A673 (cell line): Measurements from ENCODE around the gene ZNF552. TPM values are rescaled to one million over a fixed set of nuclear protein-coding genes. Genes with fewer than 3 reads are reported as not detected.
"Not testable (repeated sequence)": the region's sequence is repeated elsewhere in the genome, so short reads cannot be mapped to it uniquely, and the experiment has no call there.

Experiments
- BruUV-seq: library from RNA; stranded (reverse); fragments of 400-500 nt; replicated peaks from 2 replicates; lab custom pipeline; 2021; lab: Mats Ljungman, UMichigan
- CTCF ChIA-PET: fragments of 300-600 bp; sonication (Branson Sonifier 250); formaldehyde crosslinking; loops from one replicate; lab custom pipeline; 2022; ENCODE audit warnings: antibody characterized with exemption; lab: Charles Lee
- POLR2A ChIA-PET: fragments of 300-600 bp; sonication (Branson Sonifier 250); formaldehyde crosslinking; loops from one replicate; lab custom pipeline; 2022; ENCODE audit warnings: antibody characterized with exemption; ENCODE audit not compliant: low non-redundant PET; lab: Charles Lee
- DNase-seq: peaks from one replicate; pipeline ENCODE4 v3.0.0-alpha.2; 2015; ENCODE audit warnings: low spot score
- H3K27ac ChIP-seq: fragments of 200-600 bp; sonication (generic); 2 replicates; pipeline ENCODE4 v1.5.1; 2016; ENCODE audit warnings: mixed run types, low read depth, mild to moderate bottlenecking, mixed read lengths, antibody characterized with exemption, low read length; ENCODE audit not compliant: poor library complexity, severe bottlenecking
- H3K27me3 ChIP-seq: fragments of 200-600 bp; sonication (generic); replicated peaks from 2 replicates; pipeline ENCODE4 v1.6.1; 2017; ENCODE audit warnings: mixed run types, low read depth, mild to moderate bottlenecking, mixed read lengths, antibody characterized with exemption, low read length; ENCODE audit not compliant: insufficient read depth, poor library complexity
- H3K36me3 ChIP-seq: fragments of 200-600 bp; sonication (generic); 2 replicates; pipeline ENCODE4 v1.6.1; 2016; ENCODE audit warnings: mixed run types, mild to moderate bottlenecking, mixed read lengths, antibody characterized with exemption, low read length; ENCODE audit not compliant: insufficient read depth, poor library complexity, severe bottlenecking
- H3K4me1 ChIP-seq: fragments of 200-600 bp; sonication (generic); 2 replicates; pipeline ENCODE4 v1.6.1; 2017; ENCODE audit warnings: mixed run types, mild to moderate bottlenecking, mixed read lengths, antibody characterized with exemption, low read length; ENCODE audit not compliant: insufficient read depth, poor library complexity, severe bottlenecking
- H3K4me3 ChIP-seq: fragments of 200-600 bp; sonication (generic); 2 replicates; pipeline ENCODE4 v1.5.1; 2016; ENCODE audit warnings: low read depth, mixed run types, mild to moderate bottlenecking, mixed read lengths, low read length; ENCODE audit not compliant: poor library complexity, severe bottlenecking
- H3K9me3 ChIP-seq: fragments of 200-600 bp; sonication (generic); 2 replicates; pipeline ENCODE4 v1.6.1; 2016; ENCODE audit warnings: mixed run types, low read depth, mild to moderate bottlenecking, mixed read lengths, antibody characterized with exemption, low read length; ENCODE audit not compliant: poor library complexity, severe bottlenecking
- CTCF ChIP-seq: fragments of 300-800, 200-600 bp; sonication (generic); conservative IDR thresholded peaks from 2 replicates; pipeline ENCODE4 v1.5.1; 2017; ENCODE audit warnings: low read depth, mild to moderate bottlenecking, antibody characterized with exemption, low read length, moderate library complexity, mixed read lengths
- EZH2 ChIP-seq: fragments of 200-600 bp; sonication (generic); IDR thresholded peaks from 2 replicates; pipeline ENCODE4 v1.6.1; 2017; ENCODE audit warnings: borderline replicate concordance, low read depth, mild to moderate bottlenecking, mixed read lengths, antibody characterized with exemption, low read length; ENCODE audit not compliant: poor library complexity, severe bottlenecking
- intact Hi-C: fragments of 100-400 bp; cut with micrococcal nuclease; formaldehyde crosslinking; loops from one replicate; pipeline ENCODE4 v1.10.0; 2022; ENCODE audit not compliant: unreplicated experiment
- total RNA-seq: library from RNA; stranded (reverse); gene quantifications from 2 replicates; pipeline ENCODE4 v1.2.3, GENCODE V29; 2021

ZNF552 gene
- total RNA-seq, 1 experiment from 2014 or later = 10.6 TPM

GRCh38 chr19:57850553-57851017 lies 35.9 kb upstream of the ZNF552 start:
- Histone ChIP-seq H3K4me3 (peak overlapping the region; percentile 81), H3K4me1 (no peaks in the 10 kb centered on the region), H3K9me3 (no peaks in the 10 kb centered on the region), H3K27me3 (no peaks in the 10 kb centered on the region), H3K36me3 (peaks cover 21% of the 10 kb centered on the region), H3K27ac (peak overlapping the region; percentile 86)
- peak; percentile 58 for DNase-seq
- intact Hi-C loops = no loop called here
- no TSS peak for BruUV-seq
- POLR2A ChIA-PET = no interaction called here
- TF ChIP-seq CTCF (no peak), EZH2 (no peak)
- CTCF ChIA-PET = no interaction called here

- peak; percentile 91 for DNase-seq
Observed at GRCh38 chr19:57849666-57850473, 35.2 kb upstream of the ZNF552 start, which contains the start of gene ZNF587. Gene ZNF587 (plus strand): TSS chr19:57849859. CDS start chr19:57850039, 180 bp downstream.

GRCh38 chr19:57849162-57849665 lies 34.5 kb upstream of the ZNF552 start:
- CTCF ChIA-PET, POLR2A ChIA-PET: not testable (repeated sequence)
- H3K36me3 ChIP-seq = peaks cover 14% of the 10 kb centered on the region

More at GRCh38 chr19:57849666-57850473, 35.2 kb upstream of the ZNF552 start, which contains the start of gene ZNF587:
- intact Hi-C loops, CTCF ChIA-PET, H3K4me1 ChIP-seq, H3K9me3 ChIP-seq, POLR2A ChIA-PET, H3K27me3 ChIP-seq: not testable (repeated sequence)
- Histone ChIP-seq H3K4me3 (peak within 1 kb of the TSS; percentile 81), H3K27ac (peak within 1 kb of the TSS; percentile 86), H3K36me3 (peaks cover 17% of the 10 kb centered on the region)
- TSS peak; percentile 61 for BruUV-seq

GRCh38 chr19:57847164-57847563 lies 32.5 kb upstream of the ZNF552 start:
- H3K27me3 ChIP-seq, H3K36me3 ChIP-seq, CTCF ChIA-PET, DNase-seq, BruUV-seq, H3K27ac ChIP-seq, H3K9me3 ChIP-seq, POLR2A ChIA-PET, H3K4me3 ChIP-seq, intact Hi-C loops, H3K4me1 ChIP-seq: not testable (repeated sequence)

More at GRCh38 chr19:57849162-57849665, 34.5 kb upstream of the ZNF552 start:
- H3K4me1 ChIP-seq, intact Hi-C loops, DNase-seq, H3K9me3 ChIP-seq, BruUV-seq, H3K27me3 ChIP-seq, H3K27ac ChIP-seq: not testable (repeated sequence)
- H3K4me3 ChIP-seq = peak overlapping the region; percentile 81
